HG02571 (cell line): ENCODE results near the gene ANK3.

Experiments used
- ATAC-seq: cut with Tn5 transposase; IDR thresholded peaks from one replicate; pipeline ENCODE4 v1.9.1; 2021; ENCODE audit warnings: mild to moderate bottlenecking, moderate library complexity; ENCODE audit not compliant: unreplicated experiment

The ANK3 gene

GRCh38 chr10:60187691-60188090 is 202.0 kb downstream of the ANK3 start:
- no peak for ATAC-seq

GRCh38 chr10:60186315-60187071 is 203.2 kb downstream of the ANK3 start:
- ATAC-seq, result no peak

- ATAC-seq, result no peak
Measured at GRCh38 chr10:60185421-60185820, 204.3 kb downstream of the ANK3 start.

- ATAC-seq, result no peak
Measured at GRCh38 chr10:60182691-60183090, 207.0 kb downstream of the ANK3 start.

GRCh38 chr10:60176925-60177324 is 212.8 kb downstream of the ANK3 start:
- ATAC-seq, result no peak

- ATAC-seq, result no peak
Measured at GRCh38 chr10:60175441-60175971, 214.2 kb downstream of the ANK3 start.

GRCh38 chr10:60172363-60172990 is 217.2 kb downstream of the ANK3 start:
- no peak for ATAC-seq

GRCh38 chr10:60171436-60172013 is 218.2 kb downstream of the ANK3 start:
- no peak for ATAC-seq

GRCh38 chr10:60170250-60170649 is 219.4 kb downstream of the ANK3 start:
- ATAC-seq, result no peak

- ATAC-seq, result no peak
Measured at GRCh38 chr10:60169111-60169510, 220.6 kb downstream of the ANK3 start.

- ATAC-seq, result no peak
Measured at GRCh38 chr10:60167050-60167449, 222.6 kb downstream of the ANK3 start.

- ATAC-seq, result no peak
Measured at GRCh38 chr10:60163786-60164185, 225.9 kb downstream of the ANK3 start.

GRCh38 chr10:60162631-60163030 is 227.0 kb downstream of the ANK3 start:
- no peak for ATAC-seq

GRCh38 chr10:60155943-60156683 is 233.6 kb downstream of the ANK3 start:
- no peak for ATAC-seq

GRCh38 chr10:60155099-60155877 is 234.4 kb downstream of the ANK3 start:
- no peak for ATAC-seq

GRCh38 chr10:60149003-60149402 is 240.7 kb downstream of the ANK3 start:
- no peak for ATAC-seq

- ATAC-seq, result no peak
Measured at GRCh38 chr10:60148266-60148840, 241.3 kb downstream of the ANK3 start.

GRCh38 chr10:60147576-60148265 is 242.0 kb downstream of the ANK3 start:
- no peak for ATAC-seq

GRCh38 chr10:60147025-60147424 is 242.7 kb downstream of the ANK3 start:
- no peak for ATAC-seq

- ATAC-seq, result no peak
Measured at GRCh38 chr10:60144099-60144498, 245.6 kb downstream of the ANK3 start.
